ENCODE results near the gene MNAT1.

DNA sequence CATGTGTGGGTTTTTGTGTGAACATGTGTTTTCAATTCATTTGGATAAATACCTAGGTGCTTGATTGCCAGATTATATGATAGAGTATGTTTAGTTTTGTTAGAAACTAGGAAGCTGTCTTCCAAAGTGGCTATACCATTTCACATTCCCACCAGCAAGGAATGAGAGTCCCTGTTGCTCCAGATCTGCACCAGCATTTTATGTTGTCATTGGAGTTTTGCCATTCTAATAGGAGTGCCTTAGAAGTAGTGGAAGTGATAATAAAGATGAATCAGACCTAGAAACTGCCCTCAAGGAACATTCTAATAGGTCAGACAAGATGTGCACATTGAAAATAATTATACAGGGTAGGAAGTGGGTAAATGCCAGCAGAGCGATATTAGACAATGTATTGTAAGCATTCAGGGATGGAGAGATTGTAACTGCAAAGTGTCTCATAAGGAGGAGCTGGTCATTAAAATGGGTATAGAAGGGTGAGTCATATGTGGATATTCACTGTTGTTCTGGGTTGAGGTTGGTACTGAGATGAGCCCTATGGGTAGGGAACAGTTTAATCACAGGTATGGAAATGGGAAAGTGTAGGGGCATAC lies 71.4 kb downstream of the MNAT1 start:
- TF ChIP-seq POLR2A (IDR thresholded peaks at IDR 0.05; ENCODE audit: low read length) (no peak), GATA1 (IDR thresholded peaks at IDR 0.05; ENCODE audit: low read depth, low read length) (no peak)
